OCI-LY3 (cell line): ENCODE data around the gene SART1.

Source experiments
- CTCF ChIP-seq: fragments of 200-600, 300-600 bp; sonication (generic); IDR thresholded peaks from 2 replicates; pipeline ENCODE4 v1.5.1; 2014; ENCODE audit warnings: antibody characterized with exemption, low read length, low read depth
- EZH2phosphoT487 ChIP-seq: fragments of 200-600 bp; shearing (Covaris generic); IDR thresholded peaks from 2 replicates; pipeline ENCODE4 v1.6.1; 2018; ENCODE audit warnings: antibody characterized with exemption, mixed run types, low read depth

- TF ChIP-seq CTCF (no peak), EZH2phosphoT487 (no peak)
These were observed 9.4 kb upstream of the SART1 start for GRCh38 chr11:65952052-65952521.
